Chondrocyte (in vitro differentiated cells): ENCODE measurements around the gene SPEM2. TPM values are rescaled to one million over a fixed set of nuclear protein-coding genes. Genes with fewer than 3 reads are reported as not detected.

Source experiments
- DNase-seq: peaks from one replicate; pipeline ENCODE4 v3.0.0; 2021; ENCODE audit warnings: mixed read lengths, low spot score
- H3K27ac Mint-ChIP-seq: one replicate; pipeline ENCODE4 v1.8.0; 2021; ENCODE audit warnings: mild to moderate bottlenecking, moderate library complexity, mixed read lengths; ENCODE audit not compliant: unreplicated experiment
- H3K27me3 Mint-ChIP-seq: 2 replicates; pipeline ENCODE4 v1.8.0; 2021; ENCODE audit warnings: low read depth, mixed read lengths
- H3K36me3 Mint-ChIP-seq: 2 replicates; pipeline ENCODE4 v1.8.0; 2021; ENCODE audit warnings: low read depth, mixed read lengths
- H3K4me1 Mint-ChIP-seq: 2 replicates; pipeline ENCODE4 v1.8.0; 2021; ENCODE audit warnings: low read depth, mild to moderate bottlenecking, mixed read lengths
- H3K4me3 Mint-ChIP-seq: one replicate; pipeline ENCODE4 v1.8.0; 2021; ENCODE audit warnings: mild to moderate bottlenecking, moderate library complexity, mixed read lengths; ENCODE audit not compliant: unreplicated experiment
- H3K9me3 Mint-ChIP-seq: 2 replicates; pipeline ENCODE4 v1.8.0; 2021; ENCODE audit warnings: low read depth, mixed read lengths
- total RNA-seq: library from RNA; stranded (reverse); gene quantifications from 3 replicates; pipeline ENCODE4 v1.2.1, GENCODE V29; 2021
- TF ChIP-seq, protein P1 (sequence below): fragments of 200-600 bp; sonication (generic); IDR thresholded peaks from 2 replicates; pipeline ENCODE4 v1.5.0; 2021; ENCODE audit warnings: antibody characterized with exemption, mild to moderate bottlenecking, moderate library complexity

SPEM2 gene
- total RNA-seq, 1 donor from 2014 or later = not detected

DNA sequence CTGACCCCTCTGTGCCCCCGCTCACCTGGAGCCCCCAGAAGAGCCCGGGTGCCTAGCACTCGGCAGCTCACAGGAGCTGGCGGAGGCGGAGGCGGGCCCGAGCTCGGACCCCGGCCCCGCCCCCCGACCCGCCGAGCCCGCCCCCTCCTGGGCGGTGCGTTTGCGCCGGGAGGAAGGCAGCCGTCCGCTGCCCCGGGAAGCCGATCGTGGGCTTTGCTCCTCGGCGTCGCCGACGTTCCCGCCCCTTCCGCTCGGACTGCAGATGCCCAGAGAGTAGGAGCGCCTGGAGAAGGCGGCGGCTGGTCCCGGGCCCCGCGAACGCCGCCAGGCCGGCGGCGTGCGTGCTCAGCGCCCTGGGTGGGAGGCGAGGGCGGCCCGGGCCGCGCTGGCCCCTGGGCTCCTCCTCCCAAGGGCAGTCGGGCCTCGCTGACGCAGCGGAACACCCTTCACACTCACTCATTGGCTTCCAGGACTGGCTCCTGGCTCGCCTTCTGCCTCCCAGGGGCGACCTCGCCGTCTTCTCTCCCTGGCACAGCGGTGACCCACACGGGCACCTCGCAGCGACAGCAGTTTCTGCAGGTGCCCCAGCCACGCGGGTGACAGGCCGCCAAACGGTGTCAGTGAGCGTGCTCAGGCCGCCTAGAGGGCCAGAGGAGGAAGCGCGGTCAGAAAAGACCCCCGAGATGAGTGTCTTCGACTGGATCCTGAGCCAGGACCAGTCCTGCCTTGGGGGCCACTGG lies 30.8 kb upstream of the SPEM2 start, which contains the start of gene PLSCR3:
PLSCR3 (minus strand) TSS at position 74 of the 740 bp plus-strand sequence. CDS start 415 bp downstream, outside the sequence.
- no peak for DNase-seq
- Mint-ChIP-seq H3K4me1 (peaks cover 20% of the 10 kb centered on the region), H3K4me3 (peak within 1 kb of the TSS; percentile 91), H3K27ac (peak within 1 kb of the TSS; percentile 86), H3K9me3 (no peaks in the 10 kb centered on the region), H3K27me3 (no peaks in the 10 kb centered on the region), H3K36me3 (peaks cover 6% of the 10 kb centered on the region)
- TF ChIP-seq, protein P1, sequence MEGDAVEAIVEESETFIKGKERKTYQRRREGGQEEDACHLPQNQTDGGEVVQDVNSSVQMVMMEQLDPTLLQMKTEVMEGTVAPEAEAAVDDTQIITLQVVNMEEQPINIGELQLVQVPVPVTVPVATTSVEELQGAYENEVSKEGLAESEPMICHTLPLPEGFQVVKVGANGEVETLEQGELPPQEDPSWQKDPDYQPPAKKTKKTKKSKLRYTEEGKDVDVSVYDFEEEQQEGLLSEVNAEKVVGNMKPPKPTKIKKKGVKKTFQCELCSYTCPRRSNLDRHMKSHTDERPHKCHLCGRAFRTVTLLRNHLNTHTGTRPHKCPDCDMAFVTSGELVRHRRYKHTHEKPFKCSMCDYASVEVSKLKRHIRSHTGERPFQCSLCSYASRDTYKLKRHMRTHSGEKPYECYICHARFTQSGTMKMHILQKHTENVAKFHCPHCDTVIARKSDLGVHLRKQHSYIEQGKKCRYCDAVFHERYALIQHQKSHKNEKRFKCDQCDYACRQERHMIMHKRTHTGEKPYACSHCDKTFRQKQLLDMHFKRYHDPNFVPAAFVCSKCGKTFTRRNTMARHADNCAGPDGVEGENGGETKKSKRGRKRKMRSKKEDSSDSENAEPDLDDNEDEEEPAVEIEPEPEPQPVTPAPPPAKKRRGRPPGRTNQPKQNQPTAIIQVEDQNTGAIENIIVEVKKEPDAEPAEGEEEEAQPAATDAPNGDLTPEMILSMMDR = peak; percentile 73

DNA sequence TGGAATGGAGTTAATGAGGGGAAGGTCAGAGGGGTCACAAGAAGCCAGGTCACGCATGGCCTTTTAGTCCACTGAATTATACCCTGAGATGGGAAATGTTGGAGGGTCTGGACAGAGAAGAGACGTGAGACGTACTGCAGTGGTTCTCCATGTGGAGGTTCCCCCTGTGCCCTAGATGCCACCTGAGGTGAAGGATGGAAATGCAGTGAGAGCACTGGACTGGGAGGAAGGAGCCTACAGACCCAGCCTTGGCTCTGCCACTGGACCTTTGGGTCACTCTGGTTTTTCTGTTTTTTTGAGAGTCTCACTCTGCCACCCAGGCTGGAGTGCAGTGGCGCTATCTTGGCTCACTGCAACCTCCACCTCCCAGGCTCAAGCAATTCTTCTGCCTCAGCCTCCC lies 29.3 kb upstream of the SPEM2 start:
- no peaks in the 10 kb centered on the region for H3K27me3 Mint-ChIP-seq
- no peak for DNase-seq
- H3K4me1 Mint-ChIP-seq = peaks cover 20% of the 10 kb centered on the region
- H3K27ac Mint-ChIP-seq = peak overlapping the region; percentile 36
- H3K36me3 Mint-ChIP-seq = peaks cover 3% of the 10 kb centered on the region
- H3K4me3 Mint-ChIP-seq = no peak overlapping the region
- TF ChIP-seq, protein P1 = no peak
- no peaks in the 10 kb centered on the region for H3K9me3 Mint-ChIP-seq

DNA sequence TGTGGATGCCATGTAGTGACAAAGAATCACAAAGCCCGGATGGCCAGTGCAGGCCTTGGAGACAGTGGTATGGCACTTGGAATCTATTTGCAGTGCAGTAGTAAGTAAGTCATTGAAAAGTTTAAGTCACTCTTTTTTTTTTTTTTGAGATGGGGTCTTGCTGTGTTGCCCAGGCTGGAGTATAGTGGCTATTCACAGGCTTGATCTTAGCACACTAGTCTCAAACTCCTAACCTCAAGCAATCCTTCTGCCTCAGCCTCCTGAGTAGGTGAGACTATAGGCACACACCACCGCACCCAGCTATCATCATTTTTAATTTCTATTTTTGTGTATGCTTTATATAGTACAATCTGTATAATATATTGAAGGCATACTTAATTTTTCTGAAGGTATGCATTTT lies 26.8 kb upstream of the SPEM2 start:
- Mint-ChIP-seq H3K27me3 (no peaks in the 10 kb centered on the region), H3K4me1 (peaks cover 24% of the 10 kb centered on the region), H3K9me3 (no peaks in the 10 kb centered on the region), H3K36me3 (no peaks in the 10 kb centered on the region), H3K27ac (no peak overlapping the region), H3K4me3 (no peak overlapping the region)
- TF ChIP-seq, protein P1 = no peak
- no peak for DNase-seq

DNA sequence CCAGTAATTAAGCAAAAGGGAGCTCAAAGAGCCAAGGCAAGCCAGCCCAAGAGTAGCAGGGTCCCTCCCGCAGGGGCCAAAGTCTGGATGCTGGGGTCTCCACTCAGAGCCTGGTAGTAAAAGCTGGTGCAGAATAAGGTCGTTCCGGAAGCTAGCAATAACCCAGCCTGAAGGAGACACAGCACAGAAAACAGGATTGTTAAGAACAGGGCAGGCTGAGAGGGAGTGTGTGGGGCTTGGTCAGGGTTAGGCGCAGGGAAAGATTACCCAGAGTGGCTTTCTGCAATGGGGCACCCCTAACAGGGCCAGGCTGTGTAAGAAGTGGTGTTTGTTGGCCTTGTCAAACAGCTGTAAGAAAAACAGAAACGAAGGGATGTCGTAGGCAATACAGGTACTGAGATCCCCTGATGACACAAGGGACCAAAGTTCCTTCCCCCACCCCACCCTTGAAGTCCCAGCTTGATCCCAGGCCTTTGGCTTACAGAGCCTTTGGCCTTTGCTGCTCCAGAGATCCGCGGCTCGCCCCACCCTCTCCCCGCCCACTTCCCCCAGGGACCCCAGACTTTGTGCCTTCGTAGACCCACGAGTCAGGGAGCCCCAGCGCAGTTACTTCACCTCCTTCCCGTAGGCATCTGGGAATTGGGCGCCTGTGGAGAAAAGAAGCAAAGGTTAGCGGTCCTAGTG lies 22.2 kb upstream of the SPEM2 start:
- Mint-ChIP-seq H3K36me3 (no peaks in the 10 kb centered on the region), H3K9me3 (no peaks in the 10 kb centered on the region), H3K4me3 (peak overlapping the region; percentile 80), H3K27me3 (no peaks in the 10 kb centered on the region), H3K27ac (peak overlapping the region; percentile 91), H3K4me1 (peaks cover 27% of the 10 kb centered on the region)
- no peak for DNase-seq
- TF ChIP-seq, protein P1 = no peak

DNA sequence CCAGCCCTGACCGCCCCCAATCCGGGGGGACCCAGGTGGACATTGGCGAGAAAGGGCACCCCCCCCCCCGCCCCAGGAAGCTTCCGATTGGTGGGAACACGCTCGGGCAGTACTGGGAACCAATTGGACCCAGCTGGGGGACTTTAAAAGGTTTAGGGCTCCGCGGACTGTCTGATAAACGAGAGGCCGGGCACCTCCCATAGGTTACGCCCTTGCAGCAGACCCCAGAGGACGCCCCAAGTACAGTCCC lies 21.8 kb upstream of the SPEM2 start:
- Mint-ChIP-seq H3K27ac (peak overlapping the region; percentile 91), H3K27me3 (no peaks in the 10 kb centered on the region), H3K36me3 (no peaks in the 10 kb centered on the region), H3K4me3 (peak overlapping the region; percentile 80), H3K4me1 (peaks cover 27% of the 10 kb centered on the region), H3K9me3 (no peaks in the 10 kb centered on the region)
- no peak for DNase-seq
- TF ChIP-seq, protein P1 = no peak
